GM19238 (cell line): Measurements from ENCODE around the gene SMYD5.

Source experiments
- DNase-seq: peaks from one replicate; pipeline ENCODE4 v3.0.0; 2011; ENCODE audit warnings: low spot score; ENCODE audit not compliant: insufficient read length

SMYD5 gene

GRCh38 chr2:73238149-73238548 is 24.1 kb downstream of the SMYD5 start:
- DNase-seq: no peak

- DNase-seq: no peak
Observed at GRCh38 chr2:73238976-73239375, 24.9 kb downstream of the SMYD5 start.

GRCh38 chr2:73239776-73240175 is 25.7 kb downstream of the SMYD5 start:
- DNase-seq: no peak

- no peak for DNase-seq
Observed at GRCh38 chr2:73243884-73244570, 30.0 kb downstream of the SMYD5 start.

GRCh38 chr2:73244580-73244979 is 30.5 kb downstream of the SMYD5 start:
- no peak for DNase-seq

- DNase-seq: no peak
Observed at GRCh38 chr2:73246850-73247249, 32.8 kb downstream of the SMYD5 start.

- DNase-seq: no peak
Observed at GRCh38 chr2:73249636-73250035, 35.6 kb downstream of the SMYD5 start.

- DNase-seq: no peak
Observed at GRCh38 chr2:73250872-73251846, 37.1 kb downstream of the SMYD5 start.

- DNase-seq: no peak
Observed at GRCh38 chr2:73252238-73253027, 38.4 kb downstream of the SMYD5 start.

GRCh38 chr2:73253400-73253799 is 39.4 kb downstream of the SMYD5 start:
- no peak for DNase-seq

- DNase-seq: no peak
Observed at GRCh38 chr2:73253901-73254300, 39.9 kb downstream of the SMYD5 start.

GRCh38 chr2:73254343-73255006 is 40.4 kb downstream of the SMYD5 start:
- DNase-seq: no peak

GRCh38 chr2:73255007-73255644 is 41.1 kb downstream of the SMYD5 start:
- no peak for DNase-seq

GRCh38 chr2:73255907-73256617 is 42.0 kb downstream of the SMYD5 start:
- DNase-seq: no peak

GRCh38 chr2:73256618-73256922 is 42.5 kb downstream of the SMYD5 start:
- DNase-seq: no peak

- DNase-seq: no peak
Observed at GRCh38 chr2:73257021-73257420, 43.0 kb downstream of the SMYD5 start.

GRCh38 chr2:73257425-73258125 is 43.5 kb downstream of the SMYD5 start:
- DNase-seq: no peak

GRCh38 chr2:73258186-73258912 is 44.3 kb downstream of the SMYD5 start:
- DNase-seq: no peak

- no peak for DNase-seq
Observed at GRCh38 chr2:73258913-73259215, 44.8 kb downstream of the SMYD5 start.
